Transverse colon (tissue), 4 donors: ENCODE measurements around the gene XPA. TPM values are rescaled to one million over a fixed set of nuclear protein-coding genes. Genes with fewer than 3 reads are reported as not detected.
"Not testable (repeated sequence)": the region's sequence is repeated elsewhere in the genome, so short reads cannot be mapped to it uniquely, and the experiment has no call there.

ENCODE experiments used
- DNase-seq: peaks from one replicate; pipeline ENCODE4 v3.0.0-alpha.2; 2019
- H3K27ac ChIP-seq, 4 donors: fragments of 200-600 bp; sonication (generic); 2 replicates each; pipeline ENCODE4 v1.5.1; 2016 to 2018; ENCODE audit warnings: inconsistent platforms in 4 of 4
- H3K27me3 ChIP-seq: fragments of 200-600 bp; sonication (generic); 2 replicates; pipeline ENCODE4 v1.5.1; 2017; ENCODE audit warnings: inconsistent platforms
- H3K36me3 ChIP-seq, 4 donors: fragments of 200-600 bp; sonication (generic); 2 replicates each; pipeline ENCODE4 v1.5.1; 2017 to 2019; ENCODE audit warnings: inconsistent platforms in 4 of 4
- H3K4me1 ChIP-seq, 4 donors: fragments of 200-600 bp; sonication (generic); 2 replicates each; pipeline ENCODE4 v1.5.1; 2017 to 2020; ENCODE audit warnings: inconsistent platforms in 4 of 4
- H3K4me3 ChIP-seq, 4 donors: fragments of 200-600 bp; sonication (generic); 1 replicate in 1 of 4; 2 replicates in 3 of 4; pipeline versions ENCODE4 v1.5.1 to v1.6.1; 2017 to 2019; ENCODE audit warnings: inconsistent platforms in 4 of 4
- H3K9me3 ChIP-seq, 2 donors: fragments of 200-600 bp; sonication (generic); 2 replicates each; pipeline ENCODE4 v1.5.1; 2017 to 2019; ENCODE audit warnings: inconsistent platforms in 2 of 2
- EP300 ChIP-seq: sonication (generic); formaldehyde crosslinking; IDR thresholded peaks from one replicate; pipeline ENCODE4 v1.6.1; 2017; ENCODE audit warnings: antibody characterized with exemption, low read depth
- POLR2A ChIP-seq: fragments of 450-650 bp; IDR thresholded peaks from one replicate; pipeline ENCODE4 v1.6.1; 2016; ENCODE audit warnings: antibody characterized with exemption, mild to moderate bottlenecking, moderate library complexity
- POLR2AphosphoS5 ChIP-seq, 3 donors: sonication (generic); formaldehyde crosslinking; IDR thresholded peaks; one replicate each; pipeline ENCODE4 v1.6.1; 2016; ENCODE audit warnings: antibody characterized with exemption in 3 of 3
- WGBS, 2 donors: methylation state at CpG; one replicate each; pipeline ENCODE4 v1.1.5; 2018; ENCODE audit warnings: low coverage in 1 of 2; 5-methylcytosine and 5-hydroxymethylcytosine counted together
- in situ Hi-C, 4 donors: fragments of 200-750 bp; cut with MboI; loops; one replicate each; pipeline versions ENCODE4 v1.15.0 to v1.15.1; 2017; ENCODE audit warnings: low sequenced_read_pairs in 3 of 4, low pct_ligation_motif_present in 1 of 4, low pct_unique_long_range_greater_than_20kb in 1 of 4
- intact Hi-C: fragments of 100-400 bp; cut with DNase I; formaldehyde crosslinking; loops from one replicate; pipeline ENCODE4 v1.15.1; 2023; ENCODE audit warnings: low total_unique reads
- total RNA-seq, 4 donors: library from RNA; depleted of rRNA; stranded (reverse); fragments of >200 nt; gene quantifications; one replicate each; pipeline ENCODE4 v1.1.0, GENCODE V29; 2016
- TF ChIP-seq, protein P1 (sequence below), 5 experiments: fragments of 200-600 bp in 3 of 5; fragments of 450-650 bp in 2 of 5; sonication (generic) in 3 of 5; IDR thresholded peaks; 1 replicate in 2 of 5; 2 replicates in 3 of 5; pipeline ENCODE4 v1.5.1; 2016 to 2017; ENCODE audit warnings: antibody characterized with exemption in 5 of 5, inconsistent platforms in 3 of 5, mild to moderate bottlenecking in 2 of 5, moderate library complexity in 1 of 5

Gene XPA
- total RNA-seq, result 10 to 100 TPM in 2 of 4 donors, 1 to 10 TPM in 2; 6.4 to 44.4 (median 12.5) TPM

DNA sequence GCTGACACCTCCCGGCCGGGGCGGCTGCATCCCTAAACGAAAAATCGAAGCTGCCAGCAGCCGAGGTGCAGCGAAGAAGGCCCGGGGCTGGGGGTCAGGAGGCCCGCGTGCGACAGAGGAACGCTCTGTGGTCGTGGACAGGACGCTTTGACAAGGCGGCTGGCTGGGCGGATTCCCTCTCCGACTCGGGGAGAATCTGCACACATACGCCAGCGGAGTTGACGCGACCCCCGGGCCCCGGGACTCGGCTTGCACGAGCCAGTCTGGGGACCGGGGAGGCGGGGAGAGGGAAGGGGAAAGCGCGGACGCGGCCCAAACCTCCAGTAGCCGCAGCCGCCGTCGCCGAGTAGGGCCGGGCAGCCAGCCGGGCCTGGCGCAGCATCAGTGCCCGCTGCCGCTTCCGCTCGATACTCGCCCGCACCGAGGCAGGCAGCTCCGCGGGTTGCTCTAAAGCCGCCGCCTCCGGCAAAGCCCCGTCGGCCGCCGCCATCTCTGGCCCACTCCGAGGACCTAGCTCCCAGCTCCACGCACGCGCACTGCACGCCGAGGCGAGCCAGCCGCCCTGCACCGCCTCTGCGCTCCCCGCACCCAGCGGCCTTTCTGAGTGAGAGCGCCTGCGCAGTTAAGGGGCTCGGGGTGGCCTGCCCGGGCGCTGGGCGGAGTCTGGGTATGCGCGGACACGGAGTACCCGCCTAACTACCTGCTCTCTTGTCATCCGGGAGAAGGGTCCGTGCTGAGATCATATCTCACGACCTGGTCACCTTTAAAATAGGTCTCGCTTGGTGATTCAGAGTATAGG lies at the start of gene XPA:
Gene XPA (minus strand): TSS at position 538 of the 799 bp plus-strand sequence. CDS start 48 bp downstream, at position 490.
- H3K4me1 ChIP-seq, result peaks cover 0 to 33% (median 12%) of the 10 kb centered on the region in 4 donors
- H3K9me3 ChIP-seq, result no peaks in the 10 kb centered on the region
- TF ChIP-seq POLR2AphosphoS5 (IDR thresholded peaks at IDR 0.05) (peak; percentile 92 to 93 (median 93)), EP300 (no peak), POLR2A (peak; percentile 94)
- H3K27me3 ChIP-seq, result no peaks in the 10 kb centered on the region
- H3K36me3 ChIP-seq, result peaks cover 0 to 2% (median 0%) of the 10 kb centered on the region in 4 donors
- intact Hi-C loops (no loop called here), in situ Hi-C loops (no loop called here)
- H3K27ac ChIP-seq, result peak within 1 kb of the TSS; percentile 91 to 97 (median 96)
- DNase-seq, result peak; percentile 98
- peak within 1 kb of the TSS; percentile 64 to 90 (median 84) for H3K4me3 ChIP-seq
- WGBS, 2 donors, result 0% methylated on average over 49 of the region's 82 CpGs; no CpG with 5 or more reads in 1 of the 2 donors

GRCh38 chr9:97744710-97745708 lies 47.9 kb upstream of the XPA start:
- Histone ChIP-seq H3K27ac (no peak overlapping the region), H3K4me3 (no peak overlapping the region), H3K27me3 (peaks cover 48% of the 10 kb centered on the region), H3K4me1 (peaks cover 0 to 11% (median 10%) of the 10 kb centered on the region in 4 donors), H3K36me3 (no peaks in the 10 kb centered on the region), H3K9me3 (peaks cover 3 to 5% of the 10 kb centered on the region in 2 donors)
- TF ChIP-seq EP300, result no peak
- TF ChIP-seq POLR2AphosphoS5 (IDR thresholded peaks at IDR 0.05), result no peak
- TF ChIP-seq POLR2A, result no peak
- TF ChIP-seq, protein P1, sequence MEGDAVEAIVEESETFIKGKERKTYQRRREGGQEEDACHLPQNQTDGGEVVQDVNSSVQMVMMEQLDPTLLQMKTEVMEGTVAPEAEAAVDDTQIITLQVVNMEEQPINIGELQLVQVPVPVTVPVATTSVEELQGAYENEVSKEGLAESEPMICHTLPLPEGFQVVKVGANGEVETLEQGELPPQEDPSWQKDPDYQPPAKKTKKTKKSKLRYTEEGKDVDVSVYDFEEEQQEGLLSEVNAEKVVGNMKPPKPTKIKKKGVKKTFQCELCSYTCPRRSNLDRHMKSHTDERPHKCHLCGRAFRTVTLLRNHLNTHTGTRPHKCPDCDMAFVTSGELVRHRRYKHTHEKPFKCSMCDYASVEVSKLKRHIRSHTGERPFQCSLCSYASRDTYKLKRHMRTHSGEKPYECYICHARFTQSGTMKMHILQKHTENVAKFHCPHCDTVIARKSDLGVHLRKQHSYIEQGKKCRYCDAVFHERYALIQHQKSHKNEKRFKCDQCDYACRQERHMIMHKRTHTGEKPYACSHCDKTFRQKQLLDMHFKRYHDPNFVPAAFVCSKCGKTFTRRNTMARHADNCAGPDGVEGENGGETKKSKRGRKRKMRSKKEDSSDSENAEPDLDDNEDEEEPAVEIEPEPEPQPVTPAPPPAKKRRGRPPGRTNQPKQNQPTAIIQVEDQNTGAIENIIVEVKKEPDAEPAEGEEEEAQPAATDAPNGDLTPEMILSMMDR (IDR thresholded peaks at IDR 0.05), result no peak
- DNase-seq, result no peak
- intact Hi-C loops (no loop called here), in situ Hi-C loops (no loop called here)
- WGBS, 2 donors, result 40% methylated on average over 7 of the region's 7 CpGs; no CpG with 5 or more reads in 1 of the 2 donors

GRCh38 chr9:97744025-97744424 lies 46.9 kb upstream of the XPA start:
- intact Hi-C loops, in situ Hi-C loops, H3K4me3 ChIP-seq, H3K27ac ChIP-seq, DNase-seq, H3K36me3 ChIP-seq, H3K9me3 ChIP-seq: not testable (repeated sequence)
- 67 to 80% methylated on average over 1 to 7 of the region's 7 CpGs for WGBS, 2 donors
- Histone ChIP-seq H3K4me1 (peaks cover 0 to 11% (median 10%) of the 10 kb centered on the region in 4 donors), H3K27me3 (peaks cover 58% of the 10 kb centered on the region)

DNA sequence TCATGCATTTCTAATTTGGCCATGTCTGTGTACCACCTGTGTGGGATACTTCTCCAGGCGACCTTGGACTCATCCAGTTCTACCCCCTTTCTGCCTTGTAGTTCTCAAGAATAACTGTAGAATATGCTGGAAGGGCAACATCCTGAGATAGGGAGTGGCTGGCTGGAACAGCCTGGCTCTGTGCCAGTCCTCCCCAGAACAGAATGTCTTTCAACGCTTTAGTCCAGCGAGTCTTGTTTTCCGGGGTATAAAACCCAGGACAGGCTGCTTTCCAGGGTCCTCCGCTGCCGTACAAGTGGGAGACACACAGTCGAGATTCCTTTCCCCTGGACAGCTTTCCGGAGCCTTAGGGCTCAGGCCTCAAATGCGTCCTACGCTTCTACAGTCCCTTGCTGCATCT lies 45.4 kb upstream of the XPA start:
- H3K27ac ChIP-seq, result no peak overlapping the region
- H3K4me1 ChIP-seq, result peaks cover 0 to 11% (median 10%) of the 10 kb centered on the region in 4 donors
- no peak overlapping the region for H3K4me3 ChIP-seq
- WGBS, 2 donors, result 94% methylated on average over 10 of the region's 10 CpGs; no CpG with 5 or more reads in 1 of the 2 donors
- no peaks in the 10 kb centered on the region for H3K36me3 ChIP-seq
- TF ChIP-seq POLR2AphosphoS5 (IDR thresholded peaks at IDR 0.05) (no peak), POLR2A (no peak), EP300 (no peak)
- TF ChIP-seq, protein P1 (IDR thresholded peaks at IDR 0.05), result no peak
- peaks cover 3 to 5% of the 10 kb centered on the region in 2 donors for H3K9me3 ChIP-seq
- DNase-seq, result no peak
- H3K27me3 ChIP-seq, result peaks cover 73% of the 10 kb centered on the region
- intact Hi-C loops (no loop called here), in situ Hi-C loops (no loop called here)
